Erythroblast (primary cell): Measurements from ENCODE around the gene KDM1A.
"Not testable (repeated sequence)": the region's sequence is repeated elsewhere in the genome, so short reads cannot be mapped to it uniquely, and the experiment has no call there.

ENCODE experiments used
- GATA1 ChIP-seq: IDR thresholded peaks from 2 replicates; pipeline ENCODE4 v1.6.1; 2011; ENCODE audit warnings: low read depth, mild to moderate bottlenecking, control low read depth, low read length, moderate library complexity
- POLR2A ChIP-seq: IDR thresholded peaks from 2 replicates; pipeline ENCODE4 v1.6.1; 2011; ENCODE audit warnings: mild to moderate bottlenecking, low read length

- TF ChIP-seq POLR2A, GATA1: not testable (repeated sequence)
Observed at GRCh38 chr1:22997528-22997927, 21.7 kb upstream of the KDM1A start.
